ENCODE data around the gene ATP2C2.

The ATP2C2 gene

GRCh38 chr16:84465154-84465553 is 96.8 kb downstream of the ATP2C2 start:
- Histone ChIP-seq H3K9me3 (ENCODE audit: insufficient read depth, low read length) (peaks cover 14% of the 10 kb centered on the region), H3K9ac (ENCODE audit: insufficient read length, low read depth) (no peak overlapping the region), H3K4me3 (ENCODE audit: insufficient read length, low read depth) (no peak overlapping the region), H3K36me3 (ENCODE audit: insufficient read depth, insufficient read length, low read length) (peaks cover 40% of the 10 kb centered on the region), H3K27me3 (ENCODE audit: insufficient read depth, insufficient read length) (no peaks in the 10 kb centered on the region), H3K4me1 (ENCODE audit: insufficient read depth, insufficient read length) (no peaks in the 10 kb centered on the region)
- DNase-seq (ENCODE audit: low read depth, low spot score), result no peak
- TF ChIP-seq YY1 (IDR thresholded peaks at IDR 0.05; ENCODE audit: insufficient read depth, insufficient read length) (no peak), ZNF274 (IDR thresholded peaks at IDR 0.05; ENCODE audit: low read depth, low read length) (no peak), SUZ12 (IDR thresholded peaks at IDR 0.05; ENCODE audit: extremely low read depth, insufficient read depth, insufficient read length) (no peak)

GRCh38 chr16:84466692-84467091 is 98.4 kb downstream of the ATP2C2 start:
- no peaks in the 10 kb centered on the region for H3K27me3 ChIP-seq (ENCODE audit: insufficient read depth, insufficient read length)
- no peak overlapping the region for H3K9ac ChIP-seq (ENCODE audit: insufficient read length, low read depth)
- TF ChIP-seq ZNF274 (IDR thresholded peaks at IDR 0.05; ENCODE audit: low read depth, low read length) (no peak), SUZ12 (IDR thresholded peaks at IDR 0.05; ENCODE audit: extremely low read depth, insufficient read depth, insufficient read length) (no peak), YY1 (IDR thresholded peaks at IDR 0.05; ENCODE audit: insufficient read depth, insufficient read length) (no peak)
- DNase-seq (ENCODE audit: low read depth, low spot score), result no peak
- peaks cover 16% of the 10 kb centered on the region for H3K9me3 ChIP-seq (ENCODE audit: insufficient read depth, low read length)
- peaks cover 26% of the 10 kb centered on the region for H3K36me3 ChIP-seq (ENCODE audit: insufficient read depth, insufficient read length, low read length)
- no peaks in the 10 kb centered on the region for H3K4me1 ChIP-seq (ENCODE audit: insufficient read depth, insufficient read length)
- H3K4me3 ChIP-seq (ENCODE audit: insufficient read length, low read depth), result no peak overlapping the region

- Histone ChIP-seq H3K27me3 (ENCODE audit: insufficient read depth, insufficient read length) (no peaks in the 10 kb centered on the region), H3K36me3 (ENCODE audit: insufficient read depth, insufficient read length, low read length) (peaks cover 23% of the 10 kb centered on the region), H3K9ac (ENCODE audit: insufficient read length, low read depth) (no peak overlapping the region), H3K4me1 (ENCODE audit: insufficient read depth, insufficient read length) (no peaks in the 10 kb centered on the region), H3K4me3 (ENCODE audit: insufficient read length, low read depth) (no peak overlapping the region), H3K9me3 (ENCODE audit: insufficient read depth, low read length) (peaks cover 20% of the 10 kb centered on the region)
- TF ChIP-seq ZNF274 (IDR thresholded peaks at IDR 0.05; ENCODE audit: low read depth, low read length) (no peak), YY1 (IDR thresholded peaks at IDR 0.05; ENCODE audit: insufficient read depth, insufficient read length) (no peak), SUZ12 (IDR thresholded peaks at IDR 0.05; ENCODE audit: extremely low read depth, insufficient read depth, insufficient read length) (no peak)
- no peak for DNase-seq (ENCODE audit: low read depth, low spot score)
These were observed 98.9 kb downstream of the ATP2C2 start for GRCh38 chr16:84467256-84467655.

- no peaks in the 10 kb centered on the region for H3K4me1 ChIP-seq (ENCODE audit: insufficient read depth, insufficient read length)
These were observed 99.4 kb downstream of the ATP2C2 start for GRCh38 chr16:84467709-84468108.

GRCh38 chr16:84471316-84471715 is 103.0 kb downstream of the ATP2C2 start:
- no peaks in the 10 kb centered on the region for H3K27me3 ChIP-seq (ENCODE audit: insufficient read depth, insufficient read length)
- no peak overlapping the region for H3K9ac ChIP-seq (ENCODE audit: insufficient read length, low read depth)
- TF ChIP-seq ZNF274 (IDR thresholded peaks at IDR 0.05; ENCODE audit: low read depth, low read length), result no peak
- no peak for TF ChIP-seq YY1 (IDR thresholded peaks at IDR 0.05; ENCODE audit: insufficient read depth, insufficient read length)
- peaks cover 30% of the 10 kb centered on the region for H3K9me3 ChIP-seq (ENCODE audit: insufficient read depth, low read length)
- no peak overlapping the region for H3K4me3 ChIP-seq (ENCODE audit: insufficient read length, low read depth)
- peaks cover 10% of the 10 kb centered on the region for H3K36me3 ChIP-seq (ENCODE audit: insufficient read depth, insufficient read length, low read length)
- peaks cover 2% of the 10 kb centered on the region for H3K4me1 ChIP-seq (ENCODE audit: insufficient read depth, insufficient read length)
- no peak for DNase-seq (ENCODE audit: low read depth, low spot score)

More at GRCh38 chr16:84467709-84468108, 99.4 kb downstream of the ATP2C2 start:
- H3K27me3 ChIP-seq (ENCODE audit: insufficient read depth, insufficient read length), result no peaks in the 10 kb centered on the region
- H3K36me3 ChIP-seq (ENCODE audit: insufficient read depth, insufficient read length, low read length), result peaks cover 21% of the 10 kb centered on the region
- TF ChIP-seq YY1 (IDR thresholded peaks at IDR 0.05; ENCODE audit: insufficient read depth, insufficient read length) (no peak), ZNF274 (IDR thresholded peaks at IDR 0.05; ENCODE audit: low read depth, low read length) (no peak), SUZ12 (IDR thresholded peaks at IDR 0.05; ENCODE audit: extremely low read depth, insufficient read depth, insufficient read length) (no peak)
- DNase-seq (ENCODE audit: low read depth, low spot score), result no peak
- H3K9me3 ChIP-seq (ENCODE audit: insufficient read depth, low read length), result peaks cover 20% of the 10 kb centered on the region
- H3K9ac ChIP-seq (ENCODE audit: insufficient read length, low read depth), result no peak overlapping the region
- H3K4me3 ChIP-seq (ENCODE audit: insufficient read length, low read depth), result no peak overlapping the region

- DNase-seq (ENCODE audit: low read depth, low spot score), result no peak
- H3K4me1 ChIP-seq (ENCODE audit: insufficient read depth, insufficient read length), result peaks cover 2% of the 10 kb centered on the region
- H3K4me3 ChIP-seq (ENCODE audit: insufficient read length, low read depth), result no peak overlapping the region
- H3K9ac ChIP-seq (ENCODE audit: insufficient read length, low read depth), result no peak overlapping the region
- H3K36me3 ChIP-seq (ENCODE audit: insufficient read depth, insufficient read length, low read length), result peaks cover 12% of the 10 kb centered on the region
- H3K27me3 ChIP-seq (ENCODE audit: insufficient read depth, insufficient read length), result no peaks in the 10 kb centered on the region
- H3K9me3 ChIP-seq (ENCODE audit: insufficient read depth, low read length), result peaks cover 23% of the 10 kb centered on the region
- no peak for TF ChIP-seq YY1 (IDR thresholded peaks at IDR 0.05; ENCODE audit: insufficient read depth, insufficient read length)
- TF ChIP-seq SUZ12 (IDR thresholded peaks at IDR 0.05; ENCODE audit: extremely low read depth, insufficient read depth, insufficient read length), result no peak
- TF ChIP-seq ZNF274 (IDR thresholded peaks at IDR 0.05; ENCODE audit: low read depth, low read length), result no peak
These were observed 103.6 kb downstream of the ATP2C2 start for GRCh38 chr16:84471966-84472365.

- DNase-seq (ENCODE audit: low read depth, low spot score), result no peak
- Histone ChIP-seq H3K4me3 (ENCODE audit: insufficient read length, low read depth) (no peak overlapping the region), H3K27me3 (ENCODE audit: insufficient read depth, insufficient read length) (no peaks in the 10 kb centered on the region), H3K36me3 (ENCODE audit: insufficient read depth, insufficient read length, low read length) (peaks cover 33% of the 10 kb centered on the region), H3K9ac (ENCODE audit: insufficient read length, low read depth) (no peak overlapping the region), H3K4me1 (ENCODE audit: insufficient read depth, insufficient read length) (peaks cover 2% of the 10 kb centered on the region), H3K9me3 (ENCODE audit: insufficient read depth, low read length) (peaks cover 16% of the 10 kb centered on the region; the same call in 1 of the 2 replicates)
- TF ChIP-seq YY1 (IDR thresholded peaks at IDR 0.05; ENCODE audit: insufficient read depth, insufficient read length) (no peak), ZNF274 (IDR thresholded peaks at IDR 0.05; ENCODE audit: low read depth, low read length) (no peak), SUZ12 (IDR thresholded peaks at IDR 0.05; ENCODE audit: extremely low read depth, insufficient read depth, insufficient read length) (no peak)
These were observed 107.4 kb downstream of the ATP2C2 start for GRCh38 chr16:84475643-84476240.
